ENCODE measurements around the gene SPTBN1.

The SPTBN1 gene

GRCh38 chr2:54663424-54664030 is 207.4 kb downstream of the SPTBN1 start:
- DNase-seq (ENCODE audit: low read depth, low spot score): no peak
- in situ Hi-C loops (cut with HindIII; ENCODE audit: low sequenced_read_pairs): no loop called here
- no peak overlapping the region for H3K4me3 ChIP-seq (ENCODE audit: low read depth, low read length)
- TF ChIP-seq CTCF (IDR thresholded peaks at IDR 0.05; ENCODE audit: low read depth, low read length): no peak

GRCh38 chr2:54664238-54664786 is 208.2 kb downstream of the SPTBN1 start:
- no peak for DNase-seq (ENCODE audit: low read depth, low spot score)
- in situ Hi-C loops (cut with HindIII; ENCODE audit: low sequenced_read_pairs): no loop called here
- H3K4me3 ChIP-seq (ENCODE audit: low read depth, low read length): no peak overlapping the region
- TF ChIP-seq CTCF (IDR thresholded peaks at IDR 0.05; ENCODE audit: low read depth, low read length): no peak

- H3K4me3 ChIP-seq (ENCODE audit: low read depth, low read length): no peak overlapping the region
- peak; percentile 55 for TF ChIP-seq CTCF (IDR thresholded peaks at IDR 0.05; ENCODE audit: low read depth, low read length)
- in situ Hi-C loops (cut with HindIII; ENCODE audit: low sequenced_read_pairs): no loop called here
- peak; percentile 54 for DNase-seq (ENCODE audit: low read depth, low spot score)
These were observed 209.3 kb downstream of the SPTBN1 start for GRCh38 chr2:54665436-54665856.

- DNase-seq (ENCODE audit: low read depth, low spot score): peak; percentile 87
- in situ Hi-C loops (cut with HindIII; ENCODE audit: low sequenced_read_pairs): no loop called here
These were observed 210.1 kb downstream of the SPTBN1 start for GRCh38 chr2:54666131-54666633.

GRCh38 chr2:54666634-54667265 is 210.6 kb downstream of the SPTBN1 start:
- no peak overlapping the region for H3K4me3 ChIP-seq (ENCODE audit: low read depth, low read length)
- TF ChIP-seq CTCF (IDR thresholded peaks at IDR 0.05; ENCODE audit: low read depth, low read length): no peak
- DNase-seq (ENCODE audit: low read depth, low spot score): no peak
- in situ Hi-C loops (cut with HindIII; ENCODE audit: low sequenced_read_pairs): no loop called here

More at GRCh38 chr2:54666131-54666633, 210.1 kb downstream of the SPTBN1 start:
- H3K4me3 ChIP-seq (ENCODE audit: low read depth, low read length): no peak overlapping the region
- no peak for TF ChIP-seq CTCF (IDR thresholded peaks at IDR 0.05; ENCODE audit: low read depth, low read length)

- in situ Hi-C loops (cut with HindIII; ENCODE audit: low sequenced_read_pairs): no loop called here
- no peak for TF ChIP-seq CTCF (IDR thresholded peaks at IDR 0.05; ENCODE audit: low read depth, low read length)
- no peak for DNase-seq (ENCODE audit: low read depth, low spot score)
- no peak overlapping the region for H3K4me3 ChIP-seq (ENCODE audit: low read depth, low read length)
These were observed 211.1 kb downstream of the SPTBN1 start for GRCh38 chr2:54667266-54667639.

Data from astrocyte of the spinal cord (primary cell).